Activated naive CD4-positive, alpha-beta T cell treated with anti-CD3 and anti-CD28 coated beads for 36 hours (primary cell): ENCODE data around the gene ZNF670. TPM values are rescaled to one million over a fixed set of nuclear protein-coding genes. Genes with fewer than 3 reads are reported as not detected.

Experiments used
- CTCF ChIA-PET: fragments of 350-600 bp; sonication (Branson Sonifier 250); formaldehyde crosslinking; loops from one replicate; lab custom pipeline; 2021; ENCODE audit warnings: antibody characterized with exemption; lab: Charles Lee
- DNase-seq: peaks from one replicate; pipeline ENCODE4 v3.0.0-alpha.2; 2020
- H3K27ac Mint-ChIP-seq: one replicate; pipeline ENCODE4 v1.8.0; 2021; ENCODE audit warnings: mild to moderate bottlenecking, mixed read lengths
- H3K27me3 Mint-ChIP-seq: one replicate; pipeline ENCODE4 v1.8.0; 2021; ENCODE audit warnings: low read depth, mixed read lengths
- H3K36me3 Mint-ChIP-seq: one replicate; pipeline ENCODE4 v1.8.0; 2021; ENCODE audit warnings: low read depth, mixed read lengths
- H3K4me1 Mint-ChIP-seq: one replicate; pipeline ENCODE4 v1.8.0; 2021; ENCODE audit warnings: low read depth, mixed read lengths
- H3K4me3 Mint-ChIP-seq: one replicate; pipeline ENCODE4 v1.8.0; 2021; ENCODE audit warnings: mild to moderate bottlenecking, moderate library complexity, mixed read lengths
- H3K9me3 Mint-ChIP-seq: one replicate; pipeline ENCODE4 v1.8.0; 2021; ENCODE audit warnings: mixed read lengths
- intact Hi-C: fragments of 100-400 bp; cut with micrococcal nuclease; formaldehyde crosslinking; loops from one replicate; pipeline ENCODE4 v1.15.1; 2023
- total RNA-seq, 2 experiments: library from RNA; stranded (reverse); gene quantifications; one replicate each; pipeline ENCODE4 v1.2.3, GENCODE V29; 2021

ZNF670 gene
- total RNA-seq, 2 experiments from 2014 or later: 4.1 to 4.3 TPM

DNA sequence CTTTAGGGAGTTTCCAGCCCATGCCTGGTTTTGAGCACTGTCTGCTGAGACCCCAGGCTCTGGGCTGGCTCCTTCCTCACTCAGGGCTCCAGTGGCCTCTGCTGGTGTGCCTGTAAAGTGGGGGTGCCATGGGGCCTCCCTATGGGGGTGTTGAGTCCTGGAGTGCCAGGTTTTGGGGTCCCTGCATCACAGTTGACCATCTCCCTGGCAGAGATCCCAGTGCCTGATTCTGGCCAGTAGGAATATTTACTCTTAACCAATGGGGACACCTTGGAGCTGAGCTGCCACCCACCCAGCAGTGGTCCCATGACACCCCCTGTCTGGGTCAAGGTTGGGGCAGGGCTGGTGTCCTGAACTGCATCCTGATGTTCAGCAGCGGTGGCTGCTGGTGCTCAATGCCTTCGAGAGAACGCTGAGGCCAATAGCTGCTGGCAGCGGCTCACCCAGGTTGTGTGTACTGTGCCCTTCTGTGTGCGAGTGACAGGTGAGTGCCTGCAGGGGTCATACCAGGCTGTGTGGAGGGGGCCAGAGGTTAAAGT, 35.2 kb upstream of the ZNF670 start:
- Mint-ChIP-seq H3K9me3 (no peaks in the 10 kb centered on the region), H3K27ac (no peak overlapping the region), H3K36me3 (no peaks in the 10 kb centered on the region), H3K27me3 (peaks cover 24% of the 10 kb centered on the region), H3K4me1 (peaks cover 12% of the 10 kb centered on the region), H3K4me3 (no peak overlapping the region)
- intact Hi-C loops: no loop called here
- DNase-seq: no peak
- CTCF ChIA-PET: no interaction called here

DNA sequence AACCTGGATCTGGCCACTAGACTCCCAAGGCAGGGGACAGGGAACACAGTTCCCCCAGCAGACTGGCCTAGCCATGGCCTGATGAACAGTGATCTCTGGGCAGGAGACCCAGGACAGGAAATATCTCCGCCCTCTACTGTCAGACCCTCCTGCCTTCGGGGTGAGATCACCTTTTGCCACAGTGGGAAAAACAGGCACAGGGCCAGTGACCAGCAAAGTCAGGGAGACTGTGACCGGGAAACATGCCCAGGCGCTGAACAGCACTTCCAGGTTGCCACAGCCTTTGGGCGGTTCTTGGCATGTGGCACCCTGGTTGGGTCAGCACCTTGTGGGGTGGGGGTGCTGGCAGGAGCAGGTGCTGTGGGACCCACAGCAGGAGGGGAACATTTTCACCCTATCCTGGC, 34.5 kb upstream of the ZNF670 start:
- CTCF ChIA-PET: no interaction called here
- Mint-ChIP-seq H3K4me1 (peaks cover 12% of the 10 kb centered on the region), H3K9me3 (no peaks in the 10 kb centered on the region), H3K27me3 (peaks cover 31% of the 10 kb centered on the region), H3K27ac (no peak overlapping the region), H3K36me3 (no peaks in the 10 kb centered on the region), H3K4me3 (no peak overlapping the region)
- no peak for DNase-seq
- intact Hi-C loops: no loop called here

DNA sequence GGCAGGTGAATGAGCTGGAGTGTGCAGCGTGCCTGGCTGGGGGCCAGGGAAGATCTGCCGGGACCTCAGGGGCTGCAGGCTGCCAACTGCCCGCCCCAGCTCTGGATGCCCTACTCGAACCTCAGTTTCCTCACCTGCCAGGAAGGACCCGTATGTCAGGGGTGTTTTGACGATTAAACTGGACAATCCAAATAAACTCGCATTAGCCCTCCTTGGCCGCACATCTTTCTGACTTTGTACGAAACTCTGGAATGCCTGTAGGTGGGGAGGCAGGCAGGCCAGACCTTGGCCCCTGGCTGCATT, 33.8 kb upstream of the ZNF670 start:
- Mint-ChIP-seq H3K9me3 (no peaks in the 10 kb centered on the region), H3K36me3 (no peaks in the 10 kb centered on the region), H3K4me1 (peaks cover 12% of the 10 kb centered on the region), H3K27me3 (peaks cover 34% of the 10 kb centered on the region), H3K27ac (no peak overlapping the region), H3K4me3 (no peak overlapping the region)
- CTCF ChIA-PET: no interaction called here
- intact Hi-C loops: no loop called here
- no peak for DNase-seq

DNA sequence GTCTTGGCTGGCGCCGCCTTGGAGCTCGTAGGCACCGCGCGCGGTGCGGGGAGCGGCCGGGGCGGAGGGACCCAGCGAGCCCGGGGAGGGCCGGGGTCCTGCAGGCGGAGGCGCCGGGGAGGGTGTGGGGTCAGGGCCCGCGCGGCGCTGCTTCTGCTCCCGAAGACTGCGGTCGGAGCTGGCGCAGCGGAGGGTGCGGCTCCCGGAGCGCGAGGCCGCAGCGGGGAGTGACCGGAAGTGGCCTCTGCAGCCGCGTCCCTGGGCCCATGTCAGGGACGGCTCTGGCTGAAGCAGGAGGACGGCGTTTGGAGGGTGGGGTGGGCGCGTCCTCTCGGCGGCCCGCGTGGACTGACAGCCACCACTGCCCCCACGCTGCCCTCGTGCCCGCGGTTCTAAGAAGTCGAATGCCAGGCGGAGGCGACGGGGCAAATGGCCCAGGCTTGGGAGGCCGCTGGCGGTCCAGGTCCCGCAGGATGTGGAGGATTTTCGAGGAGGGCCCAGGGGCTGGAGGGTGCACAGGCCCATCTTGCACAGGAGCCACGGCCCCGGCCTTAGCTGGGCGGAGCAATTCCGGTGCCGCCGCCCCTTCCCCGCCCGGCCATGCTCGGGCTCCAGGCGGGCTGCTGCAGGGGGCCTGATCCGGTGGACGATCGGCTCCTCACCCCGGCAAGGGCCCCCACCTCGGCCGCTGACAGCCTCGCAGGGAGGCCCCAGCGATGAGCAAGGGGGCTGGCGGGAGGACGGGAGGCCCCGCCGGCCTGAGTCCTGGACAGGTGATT, 33.3 kb upstream of the ZNF670 start:
- CTCF ChIA-PET: no interaction called here

DNA sequence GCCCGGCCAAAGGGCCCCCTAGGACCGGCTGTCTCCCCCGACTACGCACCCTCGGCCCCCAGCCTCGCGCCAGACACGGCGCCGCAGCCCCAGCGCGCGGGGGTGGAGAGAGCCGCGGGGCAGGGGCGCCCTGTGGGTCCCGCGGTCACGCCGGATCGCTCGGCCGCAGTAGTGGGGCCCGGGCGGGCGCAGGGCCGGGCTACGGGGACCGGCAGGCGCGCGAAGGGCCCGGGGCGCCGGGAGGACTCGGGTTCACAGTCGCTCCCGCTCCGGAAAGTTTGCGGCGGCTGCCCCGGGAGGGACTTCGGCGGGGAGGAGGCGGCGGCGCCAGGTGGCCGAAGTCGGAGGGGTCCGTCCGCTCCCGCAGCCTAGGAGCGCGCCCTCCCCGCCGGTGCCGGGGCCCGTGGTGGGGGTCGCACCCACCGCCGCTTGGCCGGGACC, 32.7 kb upstream of the ZNF670 start:
- intact Hi-C loops: no loop called here
- Mint-ChIP-seq H3K27ac (no peak overlapping the region), H3K9me3 (no peaks in the 10 kb centered on the region), H3K4me1 (peaks cover 12% of the 10 kb centered on the region), H3K27me3 (peaks cover 34% of the 10 kb centered on the region), H3K4me3 (peak overlapping the region; percentile 56), H3K36me3 (no peaks in the 10 kb centered on the region)
- DNase-seq: no peak
- CTCF ChIA-PET: no interaction called here

More for the DNA sequence above, 33.3 kb upstream of the ZNF670 start:
- no peak overlapping the region for H3K27ac Mint-ChIP-seq
- no peaks in the 10 kb centered on the region for H3K9me3 Mint-ChIP-seq
- DNase-seq: no peak
- no peak overlapping the region for H3K4me3 Mint-ChIP-seq
- H3K27me3 Mint-ChIP-seq: peaks cover 34% of the 10 kb centered on the region
- peaks cover 12% of the 10 kb centered on the region for H3K4me1 Mint-ChIP-seq
- intact Hi-C loops: no loop called here
- no peaks in the 10 kb centered on the region for H3K36me3 Mint-ChIP-seq

DNA sequence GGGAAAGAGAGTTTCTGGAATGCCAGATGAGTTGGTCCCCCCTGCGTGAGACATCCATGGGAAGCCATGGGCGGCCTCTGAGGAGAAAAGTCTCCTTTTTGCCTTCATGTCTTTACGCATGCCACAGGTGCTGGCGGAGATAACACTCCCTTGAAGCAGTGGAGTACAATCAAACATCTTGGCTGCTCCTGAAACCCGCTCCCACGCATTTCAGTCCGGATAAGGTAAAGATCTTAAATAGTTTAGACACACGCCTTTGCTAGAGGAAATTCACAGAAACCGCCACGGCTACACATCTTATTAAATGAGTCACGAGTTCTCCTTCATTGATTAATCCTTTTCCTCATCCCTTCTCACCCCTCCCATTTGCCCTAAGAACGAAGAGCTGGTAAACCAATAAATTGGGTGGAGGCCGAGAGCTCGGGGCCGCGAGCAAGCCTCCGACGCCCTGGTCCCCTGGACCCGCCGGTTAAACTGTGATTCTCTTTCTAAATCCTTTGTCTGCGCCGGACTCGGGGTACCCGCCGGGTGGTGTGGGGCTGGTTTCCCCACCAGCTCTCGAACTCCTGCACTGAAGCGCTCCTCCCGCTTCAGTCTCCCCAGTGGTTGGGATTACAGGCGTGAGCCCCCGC, 32.1 kb upstream of the ZNF670 start:
- intact Hi-C loops: no loop called here
- Mint-ChIP-seq H3K4me3 (peak overlapping the region; percentile 56), H3K27ac (no peak overlapping the region), H3K9me3 (no peaks in the 10 kb centered on the region), H3K4me1 (peaks cover 12% of the 10 kb centered on the region), H3K36me3 (no peaks in the 10 kb centered on the region), H3K27me3 (peaks cover 34% of the 10 kb centered on the region)
- peak; percentile 74 for DNase-seq
- CTCF ChIA-PET: no interaction called here

DNA sequence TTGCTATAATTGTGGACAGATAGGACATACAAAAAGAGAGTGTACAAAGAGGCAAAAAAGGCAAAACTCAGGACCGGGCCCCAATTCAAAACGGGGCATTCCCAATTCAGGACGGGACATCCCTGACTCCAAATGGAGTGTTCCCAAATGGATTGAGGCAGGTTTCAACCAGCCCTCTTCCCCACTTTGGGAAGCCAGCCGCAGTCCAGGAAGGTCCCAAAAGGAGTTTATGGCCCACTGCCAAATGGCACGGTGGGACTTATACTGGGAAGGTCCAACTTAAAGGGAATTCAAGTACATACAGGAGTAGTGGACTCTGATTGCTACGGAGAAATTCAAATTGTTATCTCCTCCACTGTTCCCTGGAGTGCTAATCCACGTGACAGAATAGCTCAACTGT, 29.1 kb upstream of the ZNF670 start:
- intact Hi-C loops: no loop called here
- DNase-seq: no peak
- Mint-ChIP-seq H3K9me3 (peaks cover 4% of the 10 kb centered on the region), H3K36me3 (peaks cover 8% of the 10 kb centered on the region), H3K27ac (no peak overlapping the region), H3K4me3 (no peak overlapping the region), H3K4me1 (peaks cover 23% of the 10 kb centered on the region), H3K27me3 (peaks cover 24% of the 10 kb centered on the region)
- CTCF ChIA-PET: no interaction called here

DNA sequence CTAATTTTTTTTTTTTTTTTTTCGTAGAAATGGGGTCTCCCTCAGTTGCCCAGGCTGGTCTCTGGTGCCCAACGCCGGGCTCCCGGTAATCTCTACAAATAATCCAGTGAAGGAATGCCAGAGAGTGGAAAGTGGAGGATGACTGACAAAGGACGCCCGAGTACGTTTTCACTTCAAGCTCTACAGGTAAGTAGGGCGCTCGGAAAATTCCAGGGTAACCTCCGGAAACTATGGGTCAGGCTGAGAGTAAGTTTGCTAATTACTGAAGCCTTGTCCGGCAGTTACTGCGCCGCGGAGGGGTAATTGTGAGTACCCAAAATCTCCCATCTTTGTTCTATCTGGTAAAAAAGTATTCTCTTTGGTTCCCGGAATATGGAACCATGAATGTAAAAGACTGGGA, 27.4 kb upstream of the ZNF670 start:
- no peak overlapping the region for H3K4me3 Mint-ChIP-seq
- no peak for DNase-seq
- CTCF ChIA-PET: no interaction called here
- peaks cover 20% of the 10 kb centered on the region for H3K27me3 Mint-ChIP-seq
- H3K4me1 Mint-ChIP-seq: peaks cover 27% of the 10 kb centered on the region
- H3K36me3 Mint-ChIP-seq: peaks cover 24% of the 10 kb centered on the region
- no peak overlapping the region for H3K27ac Mint-ChIP-seq
- intact Hi-C loops: loop anchor here (2.0 kb wide), 1 partner anchor 775 kb away; no protein-coding TSS in a partner anchor
- H3K9me3 Mint-ChIP-seq: peaks cover 17% of the 10 kb centered on the region

DNA sequence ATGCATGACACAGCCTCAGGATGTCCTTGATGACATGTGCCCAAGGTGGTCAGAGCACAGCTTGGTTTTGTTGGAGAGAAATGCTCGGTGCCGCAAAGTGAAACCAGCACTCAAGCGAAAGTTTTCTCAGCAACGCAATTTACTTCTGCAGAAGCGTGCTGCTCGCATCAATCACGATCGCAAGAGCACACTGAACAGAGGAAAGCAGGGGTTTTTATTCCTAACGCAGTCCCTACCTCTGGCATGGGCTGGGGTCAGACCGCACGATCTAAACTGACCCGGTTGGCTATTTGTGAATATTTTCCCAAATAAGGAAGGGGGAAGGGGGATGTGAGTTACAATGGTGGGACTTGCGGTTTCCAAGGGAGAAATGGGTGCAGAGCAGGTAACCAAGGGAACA, 26.4 kb upstream of the ZNF670 start:
- peak overlapping the region; percentile 44 for H3K27ac Mint-ChIP-seq
- DNase-seq: no peak
- H3K4me1 Mint-ChIP-seq: peaks cover 21% of the 10 kb centered on the region
- CTCF ChIA-PET: no interaction called here
- H3K36me3 Mint-ChIP-seq: peaks cover 34% of the 10 kb centered on the region
- peaks cover 25% of the 10 kb centered on the region for H3K9me3 Mint-ChIP-seq
- intact Hi-C loops: loop anchor here (1.0 to 5.0 kb wide), 6 partner anchors 27 to 774 kb away; partner anchors contain the start of genes CNST, TFB2M, ZNF496 and ZNF670
- peaks cover 16% of the 10 kb centered on the region for H3K27me3 Mint-ChIP-seq
- H3K4me3 Mint-ChIP-seq: no peak overlapping the region

DNA sequence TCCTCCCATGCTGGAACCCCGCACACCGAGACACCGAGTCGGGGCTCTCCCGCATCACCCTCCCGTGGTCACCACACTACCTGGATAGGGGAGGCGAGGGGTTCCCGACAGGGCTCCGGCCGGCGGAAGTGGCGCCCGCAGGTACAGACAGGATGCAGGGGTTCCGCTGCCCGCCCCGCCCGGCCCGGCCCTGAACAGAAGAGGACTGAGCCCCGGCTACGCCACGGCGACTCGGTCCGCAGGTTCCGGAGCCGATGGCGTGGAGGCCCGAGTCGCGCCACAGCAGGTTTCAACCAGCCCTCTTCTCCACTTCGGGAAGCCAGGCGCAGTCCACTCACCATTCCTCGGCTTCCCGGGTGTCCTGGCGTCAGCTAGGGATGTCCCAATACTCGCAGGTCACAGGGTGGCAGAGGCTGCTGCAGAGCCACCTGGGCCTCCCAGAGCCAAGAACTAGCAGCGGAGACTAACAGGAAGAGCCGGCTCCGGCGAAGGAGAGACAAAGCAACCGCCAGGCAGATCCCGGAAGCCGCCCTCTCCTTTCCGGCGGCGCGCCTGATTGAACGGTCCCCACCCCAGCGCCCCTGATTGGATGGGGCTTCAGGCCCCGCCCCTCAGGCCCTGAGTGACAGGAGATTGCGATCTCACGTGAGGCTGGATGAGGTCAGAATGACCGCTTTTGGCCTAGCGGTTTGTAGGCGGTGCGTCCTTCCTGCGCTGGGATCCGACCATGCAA, 25.4 kb upstream of the ZNF670 start, which contains the start of gene ZNF669:
ZNF669 (minus strand) TSS at position 498 of the 733 bp plus-strand sequence; CDS start at position 341, 157 bp downstream.
- intact Hi-C loops: loop anchor here (1.0 to 5.0 kb wide), 6 partner anchors 26 to 773 kb away; partner anchors contain the start of genes CNST, TFB2M, ZNF496 and ZNF670
- Mint-ChIP-seq H3K36me3 (peaks cover 43% of the 10 kb centered on the region), H3K4me3 (peak within 1 kb of the TSS; percentile 88), H3K9me3 (peaks cover 29% of the 10 kb centered on the region), H3K27ac (peak within 1 kb of the TSS; percentile 90), H3K4me1 (peaks cover 17% of the 10 kb centered on the region), H3K27me3 (peaks cover 12% of the 10 kb centered on the region)
- peak; percentile 97 for DNase-seq
- CTCF ChIA-PET: no interaction called here

DNA sequence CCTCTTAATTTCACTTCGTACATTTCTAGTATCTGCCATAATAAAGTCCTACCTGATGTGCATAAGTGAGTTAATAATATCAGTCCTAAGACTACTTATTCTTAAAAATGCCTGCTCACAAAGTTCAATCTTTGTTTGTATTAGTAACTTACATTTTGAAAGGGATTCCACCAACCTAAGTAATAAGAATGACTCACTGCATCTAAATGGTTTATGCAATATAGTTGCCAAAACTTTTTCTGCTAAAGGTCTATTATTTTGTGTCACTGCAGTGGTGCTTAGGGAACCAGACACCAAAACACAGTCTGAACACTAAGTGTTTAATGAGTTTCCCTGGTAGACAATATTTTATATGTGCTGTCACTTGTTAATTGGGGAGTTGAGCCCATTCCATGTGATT, 23.8 kb upstream of the ZNF670 start:
- Mint-ChIP-seq H3K27me3 (no peaks in the 10 kb centered on the region), H3K4me1 (peaks cover 17% of the 10 kb centered on the region), H3K9me3 (peaks cover 40% of the 10 kb centered on the region), H3K36me3 (peaks cover 57% of the 10 kb centered on the region), H3K27ac (no peak overlapping the region), H3K4me3 (no peak overlapping the region)
- intact Hi-C loops: loop anchor here (5.0 kb wide), 1 partner anchor 535 kb away; the partner anchor contains the start of genes CNST and TFB2M
- DNase-seq: no peak
- CTCF ChIA-PET: no interaction called here

DNA sequence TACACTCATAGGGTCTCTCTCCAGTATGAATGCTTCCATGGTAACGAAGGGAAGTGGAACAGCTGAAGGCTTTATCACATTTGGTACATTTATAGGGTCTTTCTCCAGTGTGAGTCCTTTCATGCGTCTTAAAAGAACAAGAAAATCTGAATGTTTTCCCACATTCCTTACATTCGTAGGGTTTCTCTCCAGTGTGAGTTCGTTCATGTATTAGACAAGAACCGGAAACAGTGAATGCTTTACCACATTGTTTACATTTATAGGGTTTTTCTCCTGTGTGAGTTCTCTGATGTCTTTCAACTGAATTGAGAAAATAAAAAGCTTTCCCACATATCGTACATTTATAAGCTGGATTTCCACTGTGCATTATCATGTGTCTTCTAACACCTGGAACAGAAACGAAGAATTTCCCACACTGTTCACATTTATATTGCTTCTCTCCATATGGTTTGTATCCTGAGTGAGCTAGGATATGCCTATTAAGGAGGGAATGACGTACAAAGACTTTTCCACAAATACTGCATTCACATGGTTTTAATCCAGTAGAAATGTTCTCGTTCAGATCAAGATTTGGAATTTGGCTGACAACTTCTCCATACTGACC, 22.2 kb upstream of the ZNF670 start:
- H3K4me3 Mint-ChIP-seq: no peak overlapping the region
- no peak for DNase-seq
- no peaks in the 10 kb centered on the region for H3K27me3 Mint-ChIP-seq
- peaks cover 56% of the 10 kb centered on the region for H3K9me3 Mint-ChIP-seq
- no peak overlapping the region for H3K27ac Mint-ChIP-seq
- peaks cover 66% of the 10 kb centered on the region for H3K36me3 Mint-ChIP-seq
- CTCF ChIA-PET: no interaction called here
- intact Hi-C loops: loop anchor here (5.0 kb wide), 1 partner anchor 533 kb away; the partner anchor contains the start of genes CNST and TFB2M
- H3K4me1 Mint-ChIP-seq: peaks cover 17% of the 10 kb centered on the region
